ENCODE results near the gene ZNF143. TPM values are rescaled to one million over a fixed set of nuclear protein-coding genes. Genes with fewer than 3 reads are reported as not detected.

ZNF143 gene
- total RNA-seq, 2 donors from 2014 or later = 15.8 to 20.1 TPM

GRCh38 chr11:9525116-9525515 lies 64.3 kb downstream of the ZNF143 start:
- Histone ChIP-seq H3K27ac (no peak overlapping the region), H3K4me1 (peaks cover 7% of the 10 kb centered on the region), H3K36me3 (replicated peaks in 1 of 2; ENCODE audit: insufficient read depth in 1 of 2, low read depth in 2 of 2) (peaks cover 0 to 3% of the 10 kb centered on the region in 2 donors), H3K27me3 (no peaks in the 10 kb centered on the region), H3K9me3 (no peaks in the 10 kb centered on the region), H3K4me3 (no peak overlapping the region)
- intact Hi-C loops (cut with DNase I) = no loop called here
- TF ChIP-seq CTCF (IDR thresholded peaks at IDR 0.05) (no peak), POLR2A (IDR thresholded peaks at IDR 0.05) (no peak)
- DNase-seq (no peak), ATAC-seq (no peak)
- WGBS, 2 donors = 83 to 84% methylated on average over 3 of the region's 3 CpGs

GRCh38 chr11:9527481-9528135 lies 66.8 kb downstream of the ZNF143 start:
- peak in 2 of 4 donors; percentile 19 to 20 for DNase-seq
- ATAC-seq = no peak

GRCh38 chr11:9528136-9528501 lies 67.3 kb downstream of the ZNF143 start:
- Histone ChIP-seq H3K27me3 (no peaks in the 10 kb centered on the region), H3K4me3 (no peak overlapping the region), H3K4me1 (peaks cover 7% of the 10 kb centered on the region), H3K9me3 (no peaks in the 10 kb centered on the region), H3K27ac (no peak overlapping the region), H3K36me3 (replicated peaks in 1 of 2; ENCODE audit: insufficient read depth in 1 of 2, low read depth in 2 of 2) (peaks cover 0 to 3% of the 10 kb centered on the region in 2 donors)
- no peak for ATAC-seq
- intact Hi-C loops (cut with DNase I) = no loop called here
- no peak for DNase-seq
- WGBS, 2 donors = 91 to 96% methylated on average over 1 of the region's 1 CpG
- TF ChIP-seq POLR2A (IDR thresholded peaks at IDR 0.05) = no peak
- TF ChIP-seq CTCF (IDR thresholded peaks at IDR 0.05) = no peak

More at GRCh38 chr11:9527481-9528135, 66.8 kb downstream of the ZNF143 start:
- WGBS, 2 donors = 61 to 68% methylated on average over 8 of the region's 8 CpGs
- no peak overlapping the region for H3K4me3 ChIP-seq
- no peaks in the 10 kb centered on the region for H3K27me3 ChIP-seq
- peaks cover 7% of the 10 kb centered on the region for H3K4me1 ChIP-seq
- H3K9me3 ChIP-seq = no peaks in the 10 kb centered on the region
- peak overlapping the region in 1 of 4 donors; percentile 20 for H3K27ac ChIP-seq
- intact Hi-C loops (cut with DNase I) = no loop called here
- peaks cover 0 to 3% of the 10 kb centered on the region in 2 donors for H3K36me3 ChIP-seq (replicated peaks in 1 of 2; ENCODE audit: insufficient read depth in 1 of 2, low read depth in 2 of 2)
- TF ChIP-seq POLR2A (IDR thresholded peaks at IDR 0.05) = no peak

GRCh38 chr11:9528573-9529333 lies 67.9 kb downstream of the ZNF143 start:
- Histone ChIP-seq H3K9me3 (no peaks in the 10 kb centered on the region), H3K27ac (no peak overlapping the region), H3K36me3 (replicated peaks in 1 of 2; ENCODE audit: insufficient read depth in 1 of 2, low read depth in 2 of 2) (peaks cover 0 to 3% of the 10 kb centered on the region in 2 donors), H3K4me1 (peaks cover 7% of the 10 kb centered on the region), H3K27me3 (no peaks in the 10 kb centered on the region), H3K4me3 (no peak overlapping the region)
- ATAC-seq (no peak), DNase-seq (no peak)
- WGBS, 2 donors = 76 to 77% methylated on average over 12 of the region's 12 CpGs
- TF ChIP-seq CTCF (IDR thresholded peaks at IDR 0.05) = no peak
- TF ChIP-seq POLR2A (IDR thresholded peaks at IDR 0.05) = no peak
- intact Hi-C loops (cut with DNase I) = no loop called here

GRCh38 chr11:9529334-9529650 lies 68.5 kb downstream of the ZNF143 start:
- peak; percentile 67 for ATAC-seq
- Histone ChIP-seq H3K27me3 (no peaks in the 10 kb centered on the region), H3K36me3 (replicated peaks in 1 of 2; ENCODE audit: insufficient read depth in 1 of 2, low read depth in 2 of 2) (peaks cover 0 to 3% of the 10 kb centered on the region in 2 donors), H3K4me3 (no peak overlapping the region), H3K4me1 (peaks cover 7% of the 10 kb centered on the region), H3K27ac (peak overlapping the region in 2 of 4 donors; percentile 6 to 12), H3K9me3 (no peaks in the 10 kb centered on the region)
- TF ChIP-seq CTCF (IDR thresholded peaks at IDR 0.05) = no peak
- no peak for TF ChIP-seq POLR2A (IDR thresholded peaks at IDR 0.05)
- WGBS, 2 donors = 57 to 65% methylated on average over 2 to 3 of the region's 3 CpGs
- intact Hi-C loops (cut with DNase I) = no loop called here
- peak; percentile 20 to 70 (median 50) for DNase-seq
